ENCODE results near the gene CSNK1A1L. TPM values are rescaled to one million over a fixed set of nuclear protein-coding genes. Genes with fewer than 3 reads are reported as not detected.

CSNK1A1L gene
- total and polyA plus RNA-seq, 7 donors, result not detected

DNA sequence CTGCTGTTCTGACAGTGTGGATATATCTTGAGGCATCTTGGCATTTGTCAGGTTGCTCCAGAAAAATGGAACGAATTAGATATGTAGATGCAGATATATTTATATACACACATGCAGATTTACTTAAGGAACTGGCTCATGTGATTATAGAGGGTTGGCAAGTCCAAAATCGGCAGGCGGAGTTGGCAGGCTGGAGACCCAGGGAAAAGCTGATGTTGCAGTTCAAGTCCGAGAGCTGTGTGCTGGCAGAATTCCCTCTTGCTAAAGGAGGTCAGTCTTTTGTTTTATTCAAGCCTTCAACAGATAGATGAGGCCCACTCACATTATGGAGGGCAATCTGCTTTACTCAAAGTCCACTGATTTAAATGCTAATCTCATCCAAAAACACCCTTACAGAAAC, 24.4 kb upstream of the CSNK1A1L start:
- 38 to 46% (median 40%) methylated on average over 4 of the region's 4 CpGs for WGBS, 3 donors
- H3K4me1 ChIP-seq, result no peaks in the 10 kb centered on the region
- DNase-seq (no peak), ATAC-seq (no peak)
- TF ChIP-seq, protein P1, sequence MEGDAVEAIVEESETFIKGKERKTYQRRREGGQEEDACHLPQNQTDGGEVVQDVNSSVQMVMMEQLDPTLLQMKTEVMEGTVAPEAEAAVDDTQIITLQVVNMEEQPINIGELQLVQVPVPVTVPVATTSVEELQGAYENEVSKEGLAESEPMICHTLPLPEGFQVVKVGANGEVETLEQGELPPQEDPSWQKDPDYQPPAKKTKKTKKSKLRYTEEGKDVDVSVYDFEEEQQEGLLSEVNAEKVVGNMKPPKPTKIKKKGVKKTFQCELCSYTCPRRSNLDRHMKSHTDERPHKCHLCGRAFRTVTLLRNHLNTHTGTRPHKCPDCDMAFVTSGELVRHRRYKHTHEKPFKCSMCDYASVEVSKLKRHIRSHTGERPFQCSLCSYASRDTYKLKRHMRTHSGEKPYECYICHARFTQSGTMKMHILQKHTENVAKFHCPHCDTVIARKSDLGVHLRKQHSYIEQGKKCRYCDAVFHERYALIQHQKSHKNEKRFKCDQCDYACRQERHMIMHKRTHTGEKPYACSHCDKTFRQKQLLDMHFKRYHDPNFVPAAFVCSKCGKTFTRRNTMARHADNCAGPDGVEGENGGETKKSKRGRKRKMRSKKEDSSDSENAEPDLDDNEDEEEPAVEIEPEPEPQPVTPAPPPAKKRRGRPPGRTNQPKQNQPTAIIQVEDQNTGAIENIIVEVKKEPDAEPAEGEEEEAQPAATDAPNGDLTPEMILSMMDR (IDR thresholded peaks at IDR 0.05), result no peak
- no peaks in the 10 kb centered on the region for H3K36me3 ChIP-seq (ENCODE audit: insufficient read depth in 1 of 2, low read depth in 1 of 2)
- intact Hi-C loops (cut with DNase I), result no loop called here
- no peak overlapping the region for H3K4me3 ChIP-seq
- no peaks in the 10 kb centered on the region for H3K27me3 ChIP-seq (ENCODE audit: insufficient read depth in 3 of 3, low read length in 2 of 3)
- no peaks in the 10 kb centered on the region for H3K9me3 ChIP-seq
- no peak overlapping the region for H3K27ac ChIP-seq

DNA sequence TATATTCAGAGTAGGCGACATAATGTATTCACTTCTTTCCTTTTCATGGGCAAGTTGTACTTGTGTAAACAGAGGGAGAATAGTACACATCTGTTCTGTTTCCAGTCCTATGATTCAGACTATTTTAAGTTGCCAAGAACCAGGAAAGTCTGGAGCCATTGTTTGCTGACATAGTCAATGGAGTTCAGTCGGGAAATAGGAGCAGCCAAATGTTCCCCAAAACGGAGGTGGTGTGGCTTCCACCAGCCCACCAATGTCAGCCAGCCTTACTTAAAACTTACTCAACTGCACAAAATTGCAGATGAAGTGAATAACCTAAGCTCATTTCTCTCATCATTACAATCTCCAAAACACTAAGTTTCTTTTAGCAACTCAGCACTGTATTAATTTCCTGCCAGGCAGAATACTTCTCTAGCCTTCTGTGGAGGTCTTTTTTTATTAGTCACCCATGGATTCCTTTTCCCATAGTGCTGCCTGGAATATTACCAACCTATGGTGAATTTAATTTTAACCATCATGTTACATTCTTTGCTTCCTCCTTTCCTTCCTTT, 22.3 kb upstream of the CSNK1A1L start:
- H3K27ac ChIP-seq, result no peak overlapping the region
- DNase-seq, result no peak
- TF ChIP-seq, protein P1 (IDR thresholded peaks at IDR 0.05), result no peak
- no peaks in the 10 kb centered on the region for H3K36me3 ChIP-seq (ENCODE audit: insufficient read depth in 1 of 2, low read depth in 1 of 2)
- H3K4me1 ChIP-seq, result no peaks in the 10 kb centered on the region
- no peaks in the 10 kb centered on the region for H3K27me3 ChIP-seq (ENCODE audit: insufficient read depth in 3 of 3, low read length in 2 of 3)
- no peak overlapping the region for H3K4me3 ChIP-seq
- 20 to 33% (median 22%) methylated on average over 3 of the region's 3 CpGs for WGBS, 3 donors
- peak in 3 of 4 donors; percentile 43 to 53 (median 53) for ATAC-seq
- H3K9me3 ChIP-seq, result no peaks in the 10 kb centered on the region
- intact Hi-C loops (cut with DNase I), result no loop called here

DNA sequence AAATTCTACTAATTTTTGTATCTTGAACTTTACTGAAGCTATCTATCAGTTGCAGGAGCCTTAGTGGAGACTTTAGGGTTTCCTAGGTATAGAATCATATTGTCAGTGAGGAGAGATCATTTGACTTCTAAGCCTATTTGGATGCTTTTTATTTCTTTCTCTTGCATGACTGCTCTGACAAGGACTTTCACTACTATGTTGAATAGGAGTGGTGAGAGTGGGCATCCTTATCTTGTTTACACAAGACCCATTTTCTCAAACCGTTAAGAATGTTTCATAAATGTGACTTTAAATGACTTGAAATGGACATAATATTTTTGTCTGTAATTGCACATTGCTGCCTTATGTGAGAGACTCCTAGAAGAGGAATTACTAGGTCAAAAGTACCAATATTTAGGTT, 17.9 kb upstream of the CSNK1A1L start:
- intact Hi-C loops (cut with DNase I), result no loop called here
- no peaks in the 10 kb centered on the region for H3K9me3 ChIP-seq
- no peak for DNase-seq
- TF ChIP-seq, protein P1 (IDR thresholded peaks at IDR 0.05), result no peak
- no peak overlapping the region for H3K4me3 ChIP-seq
- 68 to 72% (median 70%) methylated on average over 1 of the region's 1 CpG for WGBS, 3 donors
- no peaks in the 10 kb centered on the region for H3K4me1 ChIP-seq
- no peaks in the 10 kb centered on the region for H3K36me3 ChIP-seq (ENCODE audit: insufficient read depth in 1 of 2, low read depth in 1 of 2)
- H3K27ac ChIP-seq, result no peak overlapping the region
- ATAC-seq, result no peak
- no peaks in the 10 kb centered on the region for H3K27me3 ChIP-seq (ENCODE audit: insufficient read depth in 3 of 3, low read length in 2 of 3)

DNA sequence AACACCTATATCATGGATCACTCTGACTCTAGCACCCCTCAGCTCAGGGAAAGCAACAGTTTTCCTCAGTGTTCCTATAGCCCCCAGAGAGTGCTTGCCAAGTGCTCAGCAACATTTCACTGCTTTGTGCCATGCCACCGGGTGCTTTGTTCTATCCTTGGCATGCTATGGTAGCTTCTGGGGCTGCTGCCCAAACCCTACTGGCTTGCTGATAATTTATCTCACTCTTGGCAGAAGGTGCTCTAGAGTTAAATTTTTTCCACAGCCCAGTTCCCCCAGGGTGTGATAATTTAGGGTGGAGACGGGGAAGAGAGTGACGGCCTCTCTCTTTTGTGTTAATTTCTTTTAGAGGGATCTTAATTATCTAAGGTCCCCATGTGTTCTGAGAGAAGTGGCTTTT, 12.6 kb upstream of the CSNK1A1L start:
- DNase-seq (no peak), ATAC-seq (no peak)
- H3K36me3 ChIP-seq (ENCODE audit: insufficient read depth in 1 of 2, low read depth in 1 of 2), result no peaks in the 10 kb centered on the region
- no peak overlapping the region for H3K27ac ChIP-seq
- 4 to 14% (median 9%) methylated on average over 3 of the region's 3 CpGs for WGBS, 3 donors
- intact Hi-C loops (cut with DNase I), result no loop called here
- no peak overlapping the region for H3K4me3 ChIP-seq
- TF ChIP-seq, protein P1 (IDR thresholded peaks at IDR 0.05), result no peak
- H3K4me1 ChIP-seq, result no peaks in the 10 kb centered on the region
- no peaks in the 10 kb centered on the region for H3K9me3 ChIP-seq
- H3K27me3 ChIP-seq (ENCODE audit: insufficient read depth in 3 of 3, low read length in 2 of 3), result no peaks in the 10 kb centered on the region

DNA sequence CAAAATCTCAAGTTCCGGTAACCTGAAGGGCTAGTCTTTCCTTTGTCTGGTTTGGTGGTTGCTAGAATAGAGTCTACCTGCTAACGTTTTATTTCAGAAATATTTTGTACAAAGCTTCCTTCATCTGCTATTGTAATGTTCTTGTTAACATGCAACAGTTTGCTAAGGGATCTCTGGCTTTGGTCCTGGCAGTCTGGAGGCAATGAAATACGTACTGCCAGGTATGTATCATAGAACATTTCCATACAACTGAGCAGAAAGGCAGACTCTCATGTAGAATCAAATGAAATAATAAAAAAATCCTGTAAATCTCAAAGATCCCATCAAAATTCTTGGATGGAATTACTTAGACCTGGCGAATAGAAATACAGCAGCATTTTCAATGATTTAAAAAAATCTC, 8.8 kb upstream of the CSNK1A1L start:
- DNase-seq (no peak), ATAC-seq (no peak)
- no peak overlapping the region for H3K27ac ChIP-seq
- H3K27me3 ChIP-seq (ENCODE audit: insufficient read depth in 3 of 3, low read length in 2 of 3), result no peaks in the 10 kb centered on the region
- no peaks in the 10 kb centered on the region for H3K9me3 ChIP-seq
- no peaks in the 10 kb centered on the region for H3K36me3 ChIP-seq (ENCODE audit: insufficient read depth in 1 of 2, low read depth in 1 of 2)
- TF ChIP-seq, protein P1 (IDR thresholded peaks at IDR 0.05), result no peak
- no peaks in the 10 kb centered on the region for H3K4me1 ChIP-seq
- H3K4me3 ChIP-seq, result no peak overlapping the region
- intact Hi-C loops (cut with DNase I), result no loop called here
- WGBS, 3 donors, result 81 to 88% (median 85%) methylated on average over 4 of the region's 4 CpGs

Data from psoas muscle (tissue), 8 donors.